ENCODE data around the gene PTPN5. TPM values are rescaled to one million over a fixed set of nuclear protein-coding genes. Genes with fewer than 3 reads are reported as not detected.
"Not testable (repeated sequence)": the region's sequence is repeated elsewhere in the genome, so short reads cannot be mapped to it uniquely, and the experiment has no call there.

The PTPN5 gene
- not detected in 2 replicates for total RNA-seq (2014; rRNA removed; shearing (Covaris generic))
- not detected in 2 replicates for polyA plus RNA-seq (2015; cell fraction: cytosol; rRNA removed)
- 0.23 TPM in 1 of 2 replicates, not detected in the other for polyA plus RNA-seq (2015; cell fraction: nucleus; rRNA removed)

- DNase-seq (ENCODE audit: low read depth, low spot score): no peak
Observed at GRCh38 chr11:18791207-18791968, at the start of gene PTPN5. Gene PTPN5 (minus strand): TSS chr11:18791798. CDS start chr11:18771958, 19,840 bp downstream.

GRCh38 chr11:18836417-18836816 is 44.8 kb upstream of the PTPN5 start:
- in situ Hi-C loops (cut with HindIII; ENCODE audit: low pct_unique_long_range_greater_than_20kb, low sequenced_read_pairs): no loop called here
- no peak for DNase-seq (ENCODE audit: low read depth, low spot score)

More at GRCh38 chr11:18791207-18791968, at the start of gene PTPN5:
- in situ Hi-C loops (cut with HindIII; ENCODE audit: low pct_unique_long_range_greater_than_20kb, low sequenced_read_pairs): no loop called here

GRCh38 chr11:18834754-18835466 is 43.3 kb upstream of the PTPN5 start:
- DNase-seq (ENCODE audit: low read depth, low spot score): no peak
- in situ Hi-C loops (cut with HindIII; ENCODE audit: low pct_unique_long_range_greater_than_20kb, low sequenced_read_pairs): no loop called here

GRCh38 chr11:18820160-18820559 is 28.6 kb upstream of the PTPN5 start:
- DNase-seq (ENCODE audit: low read depth, low spot score); in situ Hi-C loops (cut with HindIII; ENCODE audit: low pct_unique_long_range_greater_than_20kb, low sequenced_read_pairs): not testable (repeated sequence)

GRCh38 chr11:18804199-18804999 is 12.8 kb upstream of the PTPN5 start:
- DNase-seq (ENCODE audit: low read depth, low spot score): no peak
- in situ Hi-C loops (cut with HindIII; ENCODE audit: low pct_unique_long_range_greater_than_20kb, low sequenced_read_pairs): no loop called here

GRCh38 chr11:18802381-18803257 is 11.0 kb upstream of the PTPN5 start:
- DNase-seq (ENCODE audit: low read depth, low spot score): peak; percentile 73
- in situ Hi-C loops (cut with HindIII; ENCODE audit: low pct_unique_long_range_greater_than_20kb, low sequenced_read_pairs): no loop called here

- DNase-seq (ENCODE audit: low read depth, low spot score): no peak
- in situ Hi-C loops (cut with HindIII; ENCODE audit: low pct_unique_long_range_greater_than_20kb, low sequenced_read_pairs): no loop called here
Observed at GRCh38 chr11:18798799-18799469, 7.3 kb upstream of the PTPN5 start.

GRCh38 chr11:18794956-18795355 is 3.4 kb upstream of the PTPN5 start:
- in situ Hi-C loops (cut with HindIII; ENCODE audit: low pct_unique_long_range_greater_than_20kb, low sequenced_read_pairs): no loop called here
- DNase-seq (ENCODE audit: low read depth, low spot score): no peak

GRCh38 chr11:18792827-18793226 is 1.2 kb upstream of the PTPN5 start:
- no peak for DNase-seq (ENCODE audit: low read depth, low spot score)
- in situ Hi-C loops (cut with HindIII; ENCODE audit: low pct_unique_long_range_greater_than_20kb, low sequenced_read_pairs): no loop called here

- DNase-seq (ENCODE audit: low read depth, low spot score): no peak
- in situ Hi-C loops (cut with HindIII; ENCODE audit: low pct_unique_long_range_greater_than_20kb, low sequenced_read_pairs): no loop called here
Observed at GRCh38 chr11:18791969-18792628, 501 bp upstream of the PTPN5 start.

GRCh38 chr11:18790883-18791206 is 753 bp downstream of the PTPN5 start:
- no peak for DNase-seq (ENCODE audit: low read depth, low spot score)
- in situ Hi-C loops (cut with HindIII; ENCODE audit: low pct_unique_long_range_greater_than_20kb, low sequenced_read_pairs): no loop called here

GRCh38 chr11:18789942-18790341 is 1.7 kb downstream of the PTPN5 start:
- no peak for DNase-seq (ENCODE audit: low read depth, low spot score)
- in situ Hi-C loops (cut with HindIII; ENCODE audit: low pct_unique_long_range_greater_than_20kb, low sequenced_read_pairs): no loop called here

GRCh38 chr11:18785411-18785810 is 6.2 kb downstream of the PTPN5 start:
- no peak for DNase-seq (ENCODE audit: low read depth, low spot score)
- in situ Hi-C loops (cut with HindIII; ENCODE audit: low pct_unique_long_range_greater_than_20kb, low sequenced_read_pairs): no loop called here

GRCh38 chr11:18780896-18781295 is 10.7 kb downstream of the PTPN5 start:
- no peak for DNase-seq (ENCODE audit: low read depth, low spot score)
- in situ Hi-C loops (cut with HindIII; ENCODE audit: low pct_unique_long_range_greater_than_20kb, low sequenced_read_pairs): no loop called here

- in situ Hi-C loops (cut with HindIII; ENCODE audit: low pct_unique_long_range_greater_than_20kb, low sequenced_read_pairs): no loop called here
- DNase-seq (ENCODE audit: low read depth, low spot score): no peak
Observed at GRCh38 chr11:18780329-18780728, 11.3 kb downstream of the PTPN5 start.

- no peak for DNase-seq (ENCODE audit: low read depth, low spot score)
- in situ Hi-C loops (cut with HindIII; ENCODE audit: low pct_unique_long_range_greater_than_20kb, low sequenced_read_pairs): no loop called here
Observed at GRCh38 chr11:18778468-18778867, 13.1 kb downstream of the PTPN5 start.

Data from SK-MEL-5 (cell line).